HG03045 (cell line): ENCODE results near the gene PLPPR3.

ENCODE experiments used
- ATAC-seq: cut with Tn5 transposase; IDR thresholded peaks from one replicate; pipeline ENCODE4 v1.9.1; 2021; ENCODE audit warnings: mild to moderate bottlenecking, moderate library complexity; ENCODE audit not compliant: unreplicated experiment

The PLPPR3 gene

DNA sequence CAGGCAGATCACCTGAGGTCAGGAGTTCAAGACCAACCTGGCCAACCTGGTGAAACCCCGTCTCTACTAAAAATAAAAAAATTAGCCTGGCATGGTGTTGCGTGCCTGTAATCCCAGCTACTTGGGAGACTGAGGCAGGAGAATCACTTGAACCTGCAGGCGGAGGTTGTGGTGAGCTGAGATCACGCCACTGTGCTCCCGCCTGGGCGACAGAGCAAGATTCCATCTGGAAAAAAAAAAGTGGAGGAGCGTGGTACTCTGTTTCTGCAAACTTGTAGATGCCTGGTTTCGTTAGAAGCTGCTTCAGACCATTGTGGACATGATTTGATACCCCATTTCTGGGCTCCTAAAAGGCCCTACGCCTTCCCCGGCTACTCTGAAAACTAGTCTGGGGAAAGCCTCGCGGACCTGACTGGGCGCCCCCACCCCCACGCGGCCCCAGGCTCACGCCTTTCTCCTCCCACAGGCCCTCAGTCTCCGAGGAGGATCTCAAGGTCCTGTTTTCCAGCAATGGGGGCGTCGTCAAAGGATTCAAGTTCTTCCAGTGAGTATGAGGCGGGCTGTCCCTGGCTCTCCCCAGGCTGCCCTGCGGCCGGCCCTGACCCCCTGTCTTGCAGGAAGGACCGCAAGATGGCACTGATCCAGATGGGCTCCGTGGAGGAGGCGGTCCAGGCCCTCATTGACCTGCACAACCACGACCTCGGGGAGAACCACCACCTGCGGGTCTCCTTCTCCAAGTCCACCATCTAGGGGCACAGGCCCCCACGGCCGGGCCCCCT is 11.5 kb downstream of the PLPPR3 start:
- ATAC-seq = no peak

DNA sequence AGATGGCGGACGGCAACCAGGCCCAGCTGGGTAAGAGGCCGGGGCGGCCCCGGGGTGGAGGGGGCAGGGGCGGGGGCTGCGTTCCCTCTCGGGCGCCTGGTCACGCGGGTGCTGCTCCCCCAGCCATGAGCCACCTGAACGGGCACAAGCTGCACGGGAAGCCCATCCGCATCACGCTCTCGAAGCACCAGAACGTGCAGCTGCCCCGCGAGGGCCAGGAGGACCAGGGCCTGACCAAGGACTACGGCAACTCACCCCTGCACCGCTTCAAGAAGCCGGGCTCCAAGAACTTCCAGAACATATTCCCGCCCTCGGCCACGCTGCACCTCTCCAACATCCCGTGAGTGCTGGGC is 13.4 kb downstream of the PLPPR3 start:
- no peak for ATAC-seq

DNA sequence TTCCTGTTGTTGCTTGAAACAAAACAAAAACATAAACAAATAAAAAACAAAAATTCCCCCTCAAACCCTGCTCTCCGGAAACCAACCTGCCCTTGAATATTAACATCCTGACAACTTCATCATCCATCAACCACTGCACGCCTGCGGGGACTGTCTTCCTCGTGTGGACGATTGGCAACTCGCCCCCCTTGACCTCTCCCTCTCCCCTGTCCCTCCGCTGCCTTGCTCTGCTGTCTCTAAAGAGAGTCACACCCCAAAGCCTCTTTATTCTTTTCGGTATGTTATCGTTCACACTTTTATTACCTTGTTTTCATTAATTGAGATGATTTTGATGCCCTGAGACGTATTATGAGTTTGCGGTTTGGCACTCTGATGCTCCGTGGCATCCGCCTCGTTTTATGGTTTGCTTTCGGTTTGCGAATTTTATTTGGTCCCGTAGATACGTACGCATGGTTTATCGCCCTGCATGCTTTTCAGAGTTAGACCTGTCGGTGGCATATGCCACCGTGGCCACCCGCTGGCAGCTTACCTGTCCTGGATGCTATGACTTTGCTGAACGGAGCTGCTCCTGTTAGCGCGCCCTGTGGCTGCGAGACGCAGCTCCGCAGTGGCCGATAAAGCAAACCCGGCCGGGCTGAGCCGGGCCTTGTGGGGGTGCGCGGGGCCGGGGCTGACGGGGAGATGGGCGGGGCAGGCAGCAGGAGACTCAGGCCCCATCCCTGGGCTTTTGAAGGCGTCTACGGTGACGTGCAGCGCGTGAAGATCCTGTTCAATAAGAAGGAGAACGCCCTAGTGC is 13.9 kb downstream of the PLPPR3 start:
- ATAC-seq = no peak

DNA sequence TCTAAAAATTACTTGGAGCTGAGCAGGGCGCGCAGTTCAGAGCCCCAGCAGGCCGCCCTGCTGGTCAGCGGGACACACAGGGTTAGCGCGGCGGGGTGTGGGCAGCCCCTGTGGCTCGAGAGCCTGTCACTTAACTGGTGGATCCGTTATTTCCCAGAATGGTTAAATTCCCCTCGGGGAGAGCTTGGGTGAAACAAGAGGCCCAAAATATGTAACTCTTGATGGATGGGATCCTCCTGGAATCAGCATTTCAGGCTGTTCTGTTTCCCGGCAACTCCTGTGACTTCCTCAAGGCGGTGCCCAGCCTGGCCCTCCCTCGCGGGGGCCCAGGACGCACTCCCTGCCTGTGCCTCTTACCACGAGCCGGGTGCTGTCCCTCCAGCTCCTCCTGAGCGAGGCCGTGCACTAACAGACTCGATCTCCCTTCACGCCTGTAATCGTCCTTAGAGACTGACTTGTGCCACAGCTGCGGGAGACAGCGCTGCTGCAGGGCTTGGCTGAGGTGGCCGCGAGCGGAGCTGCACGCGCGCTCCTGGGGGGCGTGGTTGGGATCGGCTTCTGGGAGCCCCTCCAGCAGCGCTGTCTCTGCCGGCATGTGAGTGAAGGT is 14.8 kb downstream of the PLPPR3 start:
- no peak for ATAC-seq

DNA sequence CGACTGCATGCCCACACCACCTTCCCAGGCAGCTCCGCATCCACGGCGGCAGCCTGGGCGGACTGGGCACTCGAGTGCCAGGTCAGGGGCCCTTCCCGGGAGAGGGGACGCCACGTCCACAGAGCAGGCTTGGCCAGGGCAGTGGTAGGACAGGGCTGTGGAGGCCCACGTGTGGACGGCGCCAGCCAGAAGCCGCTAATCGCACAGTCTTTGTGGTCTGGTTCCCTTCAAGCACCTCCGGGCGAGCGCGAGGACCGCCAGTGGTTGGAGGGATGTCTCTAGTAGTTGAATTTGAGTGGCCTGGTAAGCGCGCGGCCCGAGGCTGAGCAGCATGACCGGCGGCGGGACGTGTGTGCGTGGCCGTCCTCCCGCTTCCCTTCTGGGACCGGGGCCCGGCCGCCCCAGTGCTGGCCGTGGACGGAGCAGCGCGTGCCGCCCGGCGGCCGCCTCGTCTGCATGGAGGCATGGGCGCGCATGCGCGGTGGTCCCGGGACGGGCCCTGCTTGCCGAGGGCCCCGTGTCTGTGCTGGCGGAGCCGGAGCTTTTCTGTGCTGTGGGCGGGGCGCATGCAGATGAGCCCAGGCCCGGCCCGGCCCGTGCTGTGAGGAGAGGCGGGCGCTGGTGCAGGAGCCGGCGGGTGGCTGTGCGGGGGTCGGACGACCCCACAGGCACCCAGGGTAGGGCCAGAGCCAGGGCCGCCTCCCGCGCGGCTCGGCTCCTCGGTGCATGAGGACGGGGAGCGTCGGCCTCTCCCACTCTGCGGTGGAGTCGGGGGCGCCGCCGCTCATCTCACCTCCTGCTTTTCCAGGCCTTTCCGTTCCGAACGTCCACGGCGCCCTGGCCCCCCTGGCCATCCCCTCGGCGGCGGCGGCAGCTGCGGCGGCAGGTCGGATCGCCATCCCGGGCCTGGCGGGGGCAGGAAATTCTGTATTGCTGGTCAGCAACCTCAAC is 15.9 kb downstream of the PLPPR3 start:
- ATAC-seq = no peak

DNA sequence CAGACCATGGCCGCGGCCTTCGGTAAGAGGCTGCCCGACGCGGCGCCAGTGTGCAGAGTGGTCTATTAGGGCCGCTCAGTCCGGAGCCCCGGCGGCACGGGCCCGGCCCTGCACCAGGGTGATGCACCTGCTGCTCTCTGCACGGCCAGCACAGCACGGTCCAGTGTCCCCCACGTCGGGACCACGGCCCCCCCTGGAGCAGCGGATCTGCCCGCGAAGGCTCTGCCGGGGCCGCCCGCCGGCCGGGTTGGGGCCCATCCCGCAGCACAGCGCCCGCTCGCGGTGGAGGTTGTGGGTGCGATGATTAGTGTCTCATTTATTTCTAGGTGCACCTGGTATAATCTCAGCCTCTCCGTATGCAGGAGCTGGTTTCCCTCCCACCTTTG is 16.6 kb downstream of the PLPPR3 start:
- ATAC-seq = no peak

DNA sequence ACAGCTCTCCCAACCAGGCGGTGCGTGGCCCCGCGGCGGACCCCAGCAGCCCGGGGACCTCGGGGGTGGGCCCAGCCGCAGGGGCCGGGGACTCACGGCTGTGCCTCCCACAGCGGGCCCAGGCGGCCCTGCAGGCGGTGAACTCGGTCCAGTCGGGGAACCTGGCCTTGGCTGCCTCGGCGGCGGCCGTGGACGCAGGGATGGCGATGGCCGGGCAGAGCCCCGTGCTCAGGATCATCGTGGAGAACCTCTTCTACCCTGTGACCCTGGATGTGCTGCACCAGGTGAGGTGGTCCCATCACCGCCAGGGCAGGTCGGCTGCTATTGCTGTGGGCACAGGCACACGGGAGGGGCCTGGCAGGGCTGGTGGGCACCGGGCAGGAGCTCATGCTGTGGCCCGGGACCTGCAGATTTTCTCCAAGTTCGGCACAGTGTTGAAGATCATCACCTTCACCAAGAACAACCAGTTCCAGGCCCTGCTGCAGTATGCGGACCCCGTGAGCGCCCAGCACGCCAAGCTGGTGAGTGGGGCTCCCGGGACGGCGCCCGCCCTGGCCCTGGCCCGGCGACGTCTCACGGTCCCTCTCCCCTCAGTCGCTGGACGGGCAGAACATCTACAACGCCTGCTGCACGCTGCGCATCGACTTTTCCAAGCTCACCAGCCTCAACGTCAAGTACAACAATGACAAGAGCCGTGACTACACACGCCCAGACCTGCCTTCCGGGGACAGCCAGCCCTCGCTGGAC is 17.2 kb downstream of the PLPPR3 start:
- no peak for ATAC-seq

DNA sequence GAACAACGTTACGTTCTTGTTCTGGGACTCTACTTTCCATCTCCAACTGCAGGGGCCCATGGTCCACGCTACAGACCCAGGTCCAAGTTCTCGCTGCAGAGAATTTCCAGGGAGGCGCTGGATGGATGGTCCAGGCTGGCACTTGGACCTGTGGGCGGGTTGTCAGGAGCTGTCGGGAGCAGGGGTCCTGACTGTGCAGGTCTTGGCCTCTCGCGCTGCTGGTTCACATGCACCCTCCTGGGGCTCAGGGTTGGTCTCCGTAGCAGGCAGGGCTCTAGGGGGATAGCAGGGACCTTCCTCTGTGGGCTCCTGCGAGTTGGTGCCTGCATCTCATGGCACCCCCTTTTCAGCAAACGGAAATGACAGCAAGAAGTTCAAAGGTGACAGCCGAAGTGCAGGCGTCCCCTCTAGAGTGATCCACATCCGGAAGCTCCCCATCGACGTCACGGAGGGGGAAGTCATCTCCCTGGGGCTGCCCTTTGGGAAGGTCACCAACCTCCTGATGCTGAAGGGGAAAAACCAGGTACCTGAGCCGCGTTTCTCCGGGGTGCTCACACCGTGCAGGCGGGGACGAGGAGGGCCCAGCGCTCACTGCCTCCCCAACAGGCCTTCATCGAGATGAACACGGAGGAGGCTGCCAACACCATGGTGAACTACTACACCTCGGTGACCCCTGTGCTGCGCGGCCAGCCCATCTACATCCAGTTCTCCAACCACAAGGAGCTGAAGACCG is 17.9 kb downstream of the PLPPR3 start:
- no peak for ATAC-seq

DNA sequence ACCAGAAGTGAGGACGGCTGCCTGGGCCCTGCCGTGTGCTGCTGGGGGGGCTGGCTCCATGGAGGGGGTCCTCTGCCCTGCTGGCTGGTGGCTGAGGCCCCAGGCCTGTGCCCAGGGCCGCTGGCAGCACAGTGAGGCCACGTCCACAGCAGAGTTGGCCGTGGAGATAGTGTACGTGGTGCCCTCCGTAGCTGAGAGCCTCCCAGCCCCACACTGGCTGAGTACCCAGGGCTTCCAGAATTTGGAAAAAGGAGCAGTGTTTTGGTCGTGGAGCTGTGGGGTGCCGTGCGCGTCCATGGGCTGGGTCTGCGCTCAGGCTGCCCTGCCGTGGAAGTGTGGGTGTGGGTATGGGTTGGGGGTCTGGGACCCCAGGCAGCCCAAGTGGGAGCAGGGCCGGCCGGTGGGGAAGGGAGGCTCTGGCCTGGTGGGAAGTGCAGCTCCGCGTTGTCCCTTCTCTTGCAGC is 18.6 kb downstream of the PLPPR3 start:
- ATAC-seq = no peak

DNA sequence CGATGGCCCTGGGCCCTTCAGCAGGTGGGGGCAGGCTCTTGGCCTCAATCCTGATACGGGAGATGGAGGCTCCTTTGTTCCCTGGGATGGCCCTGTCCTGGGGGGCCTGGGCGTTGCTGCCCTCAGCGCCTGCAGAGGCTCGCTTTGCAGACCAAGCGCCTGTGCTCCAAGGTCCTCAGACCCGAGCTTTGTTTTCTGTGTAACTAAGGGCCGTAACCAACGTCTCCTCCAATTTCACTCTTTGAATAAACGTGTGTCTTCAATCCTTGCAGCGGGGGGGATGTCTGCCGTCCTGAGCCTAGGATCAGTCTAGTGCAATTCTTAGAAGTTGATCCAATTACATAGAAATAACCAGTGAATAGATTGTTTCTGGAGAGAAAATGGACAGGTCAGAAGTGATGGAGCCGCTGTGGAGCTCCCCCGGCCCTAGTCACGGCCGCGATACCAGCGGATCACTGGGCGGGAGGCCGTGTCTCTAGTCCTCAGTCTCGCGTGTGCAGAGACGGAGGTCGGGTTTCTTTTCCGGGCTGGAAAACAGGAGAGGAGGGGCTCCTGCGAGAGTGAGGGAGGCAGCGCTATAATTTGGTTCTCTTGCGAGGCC is 19.2 kb downstream of the PLPPR3 start:
- ATAC-seq = no peak

DNA sequence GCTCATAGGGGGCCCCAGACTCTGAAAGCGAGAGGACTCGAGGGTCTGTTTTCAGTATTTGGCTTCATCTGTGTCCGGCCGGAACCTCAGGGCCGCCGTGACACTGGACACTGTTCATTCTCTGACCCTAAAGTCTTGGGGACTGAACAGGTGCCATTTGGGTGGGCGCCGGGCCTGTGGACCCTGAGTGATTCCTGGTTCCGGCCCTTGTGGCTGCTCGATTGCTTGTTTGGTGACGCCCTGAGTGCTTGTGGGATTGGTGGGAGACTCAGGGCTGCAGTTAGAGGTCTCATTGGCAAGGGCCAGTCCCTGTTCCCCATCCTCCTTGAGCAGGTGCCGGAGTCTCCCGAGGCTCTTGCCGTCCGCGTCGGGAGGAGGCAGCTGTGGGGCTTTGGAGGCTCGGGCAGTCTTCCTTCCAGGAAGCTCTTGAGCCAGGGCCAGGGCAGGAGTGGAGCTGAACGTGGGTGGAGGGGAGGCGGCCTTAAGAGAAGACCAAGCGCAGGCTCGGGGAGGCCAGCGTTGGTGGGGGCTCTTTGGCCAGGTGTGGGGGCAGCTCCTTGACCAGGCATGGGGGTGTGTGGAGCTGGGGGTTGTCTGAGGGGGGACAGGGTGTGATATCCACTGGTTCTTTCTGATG is 19.8 kb downstream of the PLPPR3 start:
- ATAC-seq = no peak

DNA sequence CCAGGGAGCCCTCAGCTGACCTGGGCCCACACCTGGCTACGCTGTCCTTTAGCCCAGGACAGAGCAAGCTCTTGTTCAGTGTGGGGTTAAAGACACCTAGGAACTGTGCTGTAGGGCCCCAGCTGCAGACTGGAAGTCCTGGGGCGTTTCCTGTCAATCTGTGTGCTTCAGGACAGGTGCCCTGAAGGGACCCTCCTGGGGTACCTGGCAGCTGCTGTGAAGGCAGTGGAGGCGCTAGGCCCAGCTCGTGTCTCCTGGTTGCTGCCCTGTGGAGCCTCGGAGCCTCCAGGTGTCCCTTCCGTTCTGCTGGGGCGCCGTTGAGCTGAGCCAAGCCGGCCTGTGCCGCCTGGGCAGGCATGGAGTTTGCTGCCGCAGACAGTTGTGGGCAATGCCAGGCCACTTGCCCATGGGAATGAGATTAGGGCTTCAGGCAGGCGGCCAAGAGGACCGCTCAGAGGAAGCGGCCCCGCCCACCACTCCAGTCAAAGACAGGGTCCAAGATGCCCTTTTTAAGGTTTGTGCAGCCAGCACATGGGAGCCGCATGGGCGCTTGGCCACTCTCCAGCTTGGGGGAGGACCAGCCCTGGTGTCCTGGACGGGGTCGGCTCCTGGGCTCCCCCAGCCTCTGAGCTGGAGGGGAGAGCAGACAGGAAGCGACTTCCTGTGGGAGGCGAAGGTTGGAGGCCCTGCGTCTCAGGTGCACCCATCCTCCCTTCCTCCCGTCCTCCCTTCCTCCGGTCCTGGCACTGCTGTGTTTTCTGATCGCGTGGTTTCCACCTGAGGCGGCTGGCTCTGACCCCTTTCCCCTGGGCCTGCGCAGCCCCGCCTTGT is 20.5 kb downstream of the PLPPR3 start:
- ATAC-seq = no peak

DNA sequence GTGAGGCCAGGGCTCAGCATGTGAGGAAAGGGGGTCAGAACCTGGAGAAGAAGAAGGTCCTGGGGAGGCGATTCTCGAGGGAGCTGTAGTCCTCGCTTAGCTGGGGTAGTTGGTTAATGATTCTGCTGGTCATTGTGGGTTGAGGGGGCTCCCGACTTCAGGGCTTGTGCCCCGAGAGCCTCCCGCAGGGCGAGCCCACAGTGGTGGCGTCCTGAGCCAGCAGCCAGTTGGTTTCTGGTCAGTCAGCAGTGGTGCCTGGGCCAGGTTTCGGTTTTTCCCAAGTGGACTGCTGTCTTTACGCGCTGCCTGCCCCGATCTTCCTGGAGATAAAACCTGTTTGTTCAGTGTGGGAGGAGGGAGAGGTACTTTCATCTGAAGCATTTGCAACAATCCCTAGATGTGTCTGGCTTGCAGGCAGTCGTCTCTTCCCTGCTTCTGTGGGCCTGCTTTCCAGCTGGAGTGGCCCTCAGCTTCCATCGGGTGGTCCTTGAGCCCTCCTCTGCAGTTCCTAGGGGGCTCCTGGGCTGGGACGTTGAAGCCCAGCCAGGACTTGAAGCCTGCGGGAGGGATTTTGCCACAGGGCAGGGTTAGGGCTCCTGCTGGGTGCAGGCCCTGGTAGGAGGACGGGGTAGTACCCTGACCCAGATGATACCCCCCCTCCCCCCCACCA is 21.3 kb downstream of the PLPPR3 start:
- no peak for ATAC-seq

DNA sequence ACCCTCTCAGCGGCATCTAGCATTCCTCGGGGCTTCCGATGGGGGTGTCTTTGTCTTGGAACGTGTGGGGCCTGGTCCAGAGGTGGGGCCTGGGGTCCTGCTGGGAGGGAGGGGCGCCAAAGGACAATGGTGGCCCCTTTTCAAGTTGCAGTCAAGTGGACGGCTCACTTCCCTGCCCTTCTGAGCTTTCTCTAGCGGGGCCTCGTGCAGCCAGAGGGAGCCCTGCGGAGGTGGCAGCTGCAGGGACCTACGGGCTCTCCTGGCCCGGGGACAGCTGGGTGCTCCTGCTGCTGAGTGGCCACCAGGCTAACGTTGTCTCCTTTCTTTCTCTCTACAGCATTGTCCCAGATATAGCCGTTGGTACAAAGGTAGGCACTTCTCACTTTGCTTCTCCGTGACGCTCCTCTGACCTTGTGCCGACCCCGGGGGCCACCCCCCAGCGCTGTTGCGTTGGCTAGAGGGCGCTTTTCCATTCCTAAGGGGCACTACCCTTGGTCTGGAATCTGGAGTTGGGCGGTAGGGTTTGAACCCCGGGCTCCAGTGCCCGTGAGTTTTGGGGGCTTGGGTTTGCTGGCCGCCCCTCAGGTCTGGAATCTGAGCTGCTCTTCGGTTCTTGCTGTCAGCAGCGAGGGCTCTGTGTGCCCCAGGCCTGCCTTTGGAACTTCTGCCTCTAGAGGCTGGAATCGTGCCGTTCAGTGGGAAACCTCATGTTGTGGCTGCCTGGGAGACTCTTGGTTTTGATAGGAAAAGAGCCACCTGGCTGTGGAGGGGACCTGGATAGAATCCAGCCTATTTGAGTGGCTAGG is 22.5 kb downstream of the PLPPR3 start:
- no peak for ATAC-seq

DNA sequence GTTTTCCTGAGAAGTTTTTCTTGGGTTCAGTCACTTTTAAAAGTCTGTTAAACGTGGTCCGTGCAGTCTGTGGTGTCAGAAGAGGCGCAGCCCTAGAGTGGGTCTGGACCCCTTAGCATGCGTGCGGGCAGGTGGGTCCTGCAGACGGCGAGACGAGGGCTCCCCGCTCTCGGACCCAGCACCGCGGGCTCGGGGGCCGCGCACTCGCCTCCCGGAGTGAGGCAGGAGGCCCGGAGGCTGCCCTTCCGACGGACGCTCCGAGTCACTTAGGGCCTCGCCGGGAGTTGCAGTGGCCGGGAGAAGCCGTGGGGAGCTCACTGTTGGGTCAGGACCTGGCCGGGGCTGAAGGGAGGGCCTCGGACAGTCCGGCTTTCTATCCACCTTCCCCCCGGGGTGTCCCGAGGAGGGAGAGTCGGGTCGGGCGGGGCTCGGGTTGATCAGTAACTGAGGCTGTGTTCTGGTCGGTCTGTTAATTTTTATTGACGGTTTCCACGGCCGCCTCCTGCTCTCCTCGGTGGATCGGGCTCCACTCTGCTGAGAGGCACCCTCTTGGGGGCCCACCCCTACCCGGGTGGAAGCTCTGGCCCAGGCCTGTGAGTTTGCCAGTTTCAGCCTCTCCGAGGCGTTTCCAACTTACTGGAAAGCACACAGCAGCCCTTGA is 23.2 kb downstream of the PLPPR3 start:
- ATAC-seq = no peak
